ENCODE measurements around the gene AKR1C1.

AKR1C1 gene

DNA sequence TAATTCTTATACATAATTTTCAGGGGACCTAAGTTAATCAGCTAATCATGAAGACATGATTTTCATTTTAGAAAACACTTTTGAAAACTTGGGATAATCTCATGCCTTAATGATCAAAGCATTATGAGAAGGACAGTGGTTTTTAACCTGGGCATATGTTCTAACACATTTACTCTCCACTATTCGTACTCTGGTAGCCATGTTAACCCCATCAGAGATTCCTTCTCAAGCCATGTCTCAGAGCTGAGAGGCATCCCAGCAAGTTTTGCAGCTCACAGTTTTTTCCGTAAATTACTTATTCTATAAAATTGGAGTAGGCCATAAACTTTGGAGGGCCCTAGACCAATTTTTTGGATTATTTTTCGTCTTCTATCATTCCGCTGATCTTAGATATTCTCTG, 15.7 kb downstream of the AKR1C1 start:
- Histone ChIP-seq H3K9ac (no peak overlapping the region), H3K4me2 (ENCODE audit: low read length) (no peak overlapping the region), H3K9me3 (ENCODE audit: control insufficient read depth, low read length) (no peaks in the 10 kb centered on the region), H3K4me3 (ENCODE audit: low read depth, low read length) (no peak overlapping the region), H2AFZ (no peak overlapping the region), H3K79me2 (no peaks in the 10 kb centered on the region), H3K36me3 (ENCODE audit: control insufficient read depth, insufficient read depth, low read length) (no peaks in the 10 kb centered on the region), H3K4me1 (no peaks in the 10 kb centered on the region), H3K27me3 (ENCODE audit: control insufficient read depth, insufficient read depth, low read length) (no peaks in the 10 kb centered on the region), H3K27ac (no peak overlapping the region)
- no peak for TF ChIP-seq CTCF (IDR thresholded peaks at IDR 0.05)

GRCh38 chr10:4980793-4981192, 17.6 kb downstream of the AKR1C1 start:
- H2AFZ ChIP-seq = no peak overlapping the region
- H3K4me2 ChIP-seq (ENCODE audit: low read length) = no peak overlapping the region
- H3K27me3 ChIP-seq (ENCODE audit: control insufficient read depth, insufficient read depth, low read length) = no peaks in the 10 kb centered on the region
- H3K9ac ChIP-seq = no peak overlapping the region
- H3K4me3 ChIP-seq (ENCODE audit: low read depth, low read length) = no peak overlapping the region
- no peak overlapping the region for H3K27ac ChIP-seq
- no peaks in the 10 kb centered on the region for H3K79me2 ChIP-seq
- no peaks in the 10 kb centered on the region for H3K36me3 ChIP-seq (ENCODE audit: control insufficient read depth, insufficient read depth, low read length)
- no peaks in the 10 kb centered on the region for H3K9me3 ChIP-seq (ENCODE audit: control insufficient read depth, low read length)
- TF ChIP-seq CTCF (IDR thresholded peaks at IDR 0.05) = no peak
- H3K4me1 ChIP-seq = no peaks in the 10 kb centered on the region

- Histone ChIP-seq H3K27me3 (ENCODE audit: control insufficient read depth, insufficient read depth, low read length) (no peaks in the 10 kb centered on the region), H3K4me1 (no peaks in the 10 kb centered on the region), H2AFZ (no peak overlapping the region), H3K9ac (no peak overlapping the region), H3K9me3 (ENCODE audit: control insufficient read depth, low read length) (no peaks in the 10 kb centered on the region), H3K4me2 (ENCODE audit: low read length) (no peak overlapping the region), H3K27ac (no peak overlapping the region), H3K36me3 (ENCODE audit: control insufficient read depth, insufficient read depth, low read length) (no peaks in the 10 kb centered on the region), H3K79me2 (no peaks in the 10 kb centered on the region), H3K4me3 (ENCODE audit: low read depth, low read length) (no peak overlapping the region)
- TF ChIP-seq CTCF (IDR thresholded peaks at IDR 0.05) = peak; percentile 44
These were observed 18.7 kb downstream of the AKR1C1 start for GRCh38 chr10:4981722-4982471.

DNA sequence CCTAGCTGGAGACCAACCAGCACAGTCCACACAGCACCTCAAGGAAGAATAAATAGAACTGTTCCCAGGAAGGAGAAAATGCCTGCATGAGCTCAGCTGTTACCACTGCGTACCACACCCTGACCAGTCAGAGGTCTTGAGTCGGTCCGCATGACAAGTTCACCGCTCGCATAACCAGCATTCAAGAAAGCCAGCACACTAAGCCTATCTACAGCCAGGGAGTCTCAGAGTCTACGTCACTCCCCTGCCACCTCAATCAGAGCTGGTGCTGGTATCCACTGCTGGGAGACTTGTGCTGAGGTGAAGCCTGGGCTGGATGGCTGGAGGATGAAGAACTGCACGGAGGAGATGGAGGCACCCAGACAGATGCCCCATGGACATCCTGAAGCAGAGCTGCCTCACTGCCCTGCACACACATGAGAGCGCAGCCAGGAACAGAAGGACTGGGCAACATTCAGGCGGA, 19.6 kb downstream of the AKR1C1 start:
- no peak overlapping the region for H3K27ac ChIP-seq

More for the DNA sequence above, 19.6 kb downstream of the AKR1C1 start:
- no peaks in the 10 kb centered on the region for H3K79me2 ChIP-seq
- no peaks in the 10 kb centered on the region for H3K9me3 ChIP-seq (ENCODE audit: control insufficient read depth, low read length)
- no peak overlapping the region for H2AFZ ChIP-seq
- H3K36me3 ChIP-seq (ENCODE audit: control insufficient read depth, insufficient read depth, low read length) = no peaks in the 10 kb centered on the region
- TF ChIP-seq CTCF (IDR thresholded peaks at IDR 0.05) = no peak
- no peak overlapping the region for H3K4me2 ChIP-seq (ENCODE audit: low read length)
- no peaks in the 10 kb centered on the region for H3K4me1 ChIP-seq
- H3K27me3 ChIP-seq (ENCODE audit: control insufficient read depth, insufficient read depth, low read length) = no peaks in the 10 kb centered on the region
- no peak overlapping the region for H3K4me3 ChIP-seq (ENCODE audit: low read depth, low read length)
- H3K9ac ChIP-seq = no peak overlapping the region
